HG02763 (cell line): ENCODE results near the gene GRM2.

ENCODE experiments used
- ATAC-seq: cut with Tn5 transposase; IDR thresholded peaks from one replicate; pipeline ENCODE4 v1.9.1; 2021; ENCODE audit warnings: mild to moderate bottlenecking, moderate library complexity; ENCODE audit not compliant: unreplicated experiment

GRM2 gene

DNA sequence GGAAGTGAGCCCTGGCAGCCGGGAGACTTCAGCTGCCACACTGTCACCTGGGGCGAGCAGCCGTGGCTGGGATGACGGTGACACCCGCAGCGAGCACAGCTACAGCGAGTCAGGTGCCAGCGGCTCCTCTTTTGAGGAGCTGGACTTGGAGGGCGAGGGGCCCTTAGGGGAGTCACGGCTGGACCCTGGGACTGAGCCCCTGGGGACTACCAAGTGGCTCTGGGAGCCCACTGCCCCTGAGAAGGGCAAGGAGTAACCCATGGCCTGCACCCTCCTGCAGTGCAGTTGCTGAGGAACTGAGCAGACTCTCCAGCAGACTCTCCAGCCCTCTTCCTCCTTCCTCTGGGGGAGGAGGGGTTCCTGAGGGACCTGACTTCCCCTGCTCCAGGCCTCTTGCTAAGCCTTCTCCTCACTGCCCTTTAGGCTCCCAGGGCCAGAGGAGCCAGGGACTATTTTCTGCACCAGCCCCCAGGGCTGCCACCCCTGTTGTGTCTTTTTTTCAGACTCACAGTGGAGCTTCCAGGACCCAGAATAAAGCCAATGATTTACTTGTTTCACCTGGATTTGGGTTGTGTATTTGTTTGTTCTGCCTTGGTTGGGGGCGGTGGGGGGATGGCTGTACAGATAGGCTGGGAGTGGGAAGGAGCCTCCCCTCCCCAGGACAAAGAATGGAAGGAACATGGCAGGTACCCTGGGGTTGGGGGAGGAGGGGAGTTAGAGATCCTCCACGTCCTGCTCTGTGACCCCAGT lies 2.9 kb upstream of the GRM2 start:
- ATAC-seq: no peak

DNA sequence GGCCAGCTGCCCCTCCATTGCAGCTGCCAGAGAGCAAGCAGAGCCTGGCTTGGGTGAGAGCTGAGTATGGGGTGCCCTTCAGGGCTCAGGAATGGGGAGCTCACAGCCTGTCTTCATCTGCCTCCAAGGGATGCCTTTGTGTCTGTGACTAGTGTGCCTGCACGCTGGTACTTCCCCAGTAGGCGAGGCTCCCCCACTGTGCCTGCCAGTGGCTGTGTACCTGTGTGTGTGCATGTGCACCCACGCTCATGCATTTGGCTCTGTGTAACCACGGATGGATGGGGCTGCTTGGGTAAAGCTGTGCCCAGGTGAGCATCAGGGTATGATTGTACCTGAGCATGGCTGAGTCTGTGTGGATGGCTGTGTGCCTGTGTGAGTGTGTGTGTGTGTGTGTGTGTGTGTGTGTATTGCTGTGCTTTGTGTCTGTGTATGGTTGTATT lies 2.3 kb upstream of the GRM2 start:
- no peak for ATAC-seq

DNA sequence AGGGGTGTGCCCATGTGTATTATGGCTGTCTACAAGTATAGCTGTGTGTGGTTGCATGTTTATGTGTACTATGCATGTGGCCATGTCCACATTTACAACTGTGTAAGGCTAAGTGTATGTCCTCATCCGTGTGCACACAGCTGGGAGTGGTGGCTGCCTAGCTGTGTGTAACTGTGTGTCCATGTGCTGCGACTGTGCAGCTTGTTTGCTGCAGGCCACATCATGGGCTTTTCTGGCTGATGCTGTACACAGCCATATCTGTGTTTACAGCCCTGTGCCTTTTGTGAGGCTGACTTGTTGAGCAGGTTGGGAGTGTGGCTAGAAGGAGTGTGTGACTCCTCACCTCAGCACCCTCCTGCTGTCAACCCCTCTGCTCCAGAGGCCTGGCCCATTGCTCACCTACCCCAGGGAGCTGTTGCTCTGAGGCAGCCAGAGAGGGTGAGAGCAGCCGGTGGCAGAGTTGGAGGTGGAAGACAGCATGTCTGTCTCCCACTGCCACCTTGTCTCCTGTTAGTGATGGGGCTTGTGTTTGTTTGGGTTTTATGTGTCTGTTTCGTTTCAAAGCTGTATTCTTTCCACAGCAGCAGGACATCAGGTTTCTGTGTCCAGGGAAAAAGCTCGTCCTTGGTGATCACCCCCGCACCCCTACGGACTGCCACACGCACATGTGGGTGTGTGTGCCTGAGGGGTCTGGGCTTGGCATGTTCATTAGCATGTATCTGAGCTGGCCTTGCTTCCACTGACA lies 1.4 kb upstream of the GRM2 start:
- no peak for ATAC-seq

DNA sequence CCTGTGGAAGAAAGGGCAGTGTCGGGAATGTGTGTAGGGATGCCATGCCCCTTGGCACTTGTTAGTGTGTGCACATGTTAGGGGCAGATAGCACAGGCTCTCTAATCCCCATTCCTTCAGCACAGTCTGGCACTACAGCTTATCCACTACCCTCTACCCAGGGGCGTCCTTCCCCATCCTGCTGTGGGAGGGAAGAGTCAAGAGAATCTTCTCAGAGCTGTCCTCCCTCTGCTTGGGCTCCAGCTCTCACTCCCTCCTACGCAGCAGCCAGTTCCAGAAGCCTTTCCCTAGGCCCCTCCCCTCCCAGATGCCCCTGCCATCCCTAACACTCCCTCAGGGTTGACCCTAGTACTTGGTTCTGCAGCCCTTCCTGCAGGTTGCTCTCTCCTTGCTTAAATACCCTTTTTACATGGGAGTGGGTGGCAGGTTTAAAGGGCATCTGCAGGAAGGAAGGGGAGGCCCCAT lies 815 bp upstream of the GRM2 start:
- no peak for ATAC-seq

DNA sequence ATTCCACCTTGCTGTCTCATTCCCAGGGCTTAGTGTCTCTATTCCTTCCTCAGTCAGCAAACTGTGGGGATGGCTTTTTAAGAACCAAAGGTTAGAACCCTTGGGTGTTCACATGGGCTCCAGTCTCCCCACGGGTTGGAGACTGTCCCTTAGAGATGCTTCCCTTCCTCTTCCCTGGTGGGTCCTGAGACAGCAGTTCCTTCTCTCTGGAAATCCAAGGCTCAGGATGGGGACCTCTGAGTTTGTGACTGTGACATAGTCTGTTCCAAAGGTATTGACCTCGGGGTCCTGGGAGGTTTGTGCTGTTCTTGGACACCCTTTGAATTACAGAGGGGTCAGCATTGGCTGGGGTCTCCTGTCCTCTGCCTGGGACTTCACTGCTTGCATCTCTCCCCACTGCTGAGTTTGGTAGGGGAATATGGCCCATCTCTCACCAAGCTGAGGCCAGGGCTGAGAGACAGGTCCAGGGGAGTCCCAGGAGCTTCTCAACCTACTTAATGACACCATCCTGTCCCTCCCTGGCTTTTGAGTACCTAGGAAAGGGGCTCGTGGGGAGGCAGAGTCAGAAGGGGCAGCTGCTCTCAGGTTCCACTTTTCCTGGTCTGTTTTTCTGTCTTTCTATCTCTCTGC lies 1.5 kb downstream of the GRM2 start:
- ATAC-seq: no peak

DNA sequence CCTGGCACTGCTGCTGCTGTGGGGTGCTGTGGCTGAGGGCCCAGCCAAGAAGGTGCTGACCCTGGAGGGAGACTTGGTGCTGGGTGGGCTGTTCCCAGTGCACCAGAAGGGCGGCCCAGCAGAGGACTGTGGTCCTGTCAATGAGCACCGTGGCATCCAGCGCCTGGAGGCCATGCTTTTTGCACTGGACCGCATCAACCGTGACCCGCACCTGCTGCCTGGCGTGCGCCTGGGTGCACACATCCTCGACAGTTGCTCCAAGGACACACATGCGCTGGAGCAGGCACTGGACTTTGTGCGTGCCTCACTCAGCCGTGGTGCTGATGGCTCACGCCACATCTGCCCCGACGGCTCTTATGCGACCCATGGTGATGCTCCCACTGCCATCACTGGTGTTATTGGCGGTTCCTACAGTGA lies 2.1 kb downstream of the GRM2 start:
- no peak for ATAC-seq

DNA sequence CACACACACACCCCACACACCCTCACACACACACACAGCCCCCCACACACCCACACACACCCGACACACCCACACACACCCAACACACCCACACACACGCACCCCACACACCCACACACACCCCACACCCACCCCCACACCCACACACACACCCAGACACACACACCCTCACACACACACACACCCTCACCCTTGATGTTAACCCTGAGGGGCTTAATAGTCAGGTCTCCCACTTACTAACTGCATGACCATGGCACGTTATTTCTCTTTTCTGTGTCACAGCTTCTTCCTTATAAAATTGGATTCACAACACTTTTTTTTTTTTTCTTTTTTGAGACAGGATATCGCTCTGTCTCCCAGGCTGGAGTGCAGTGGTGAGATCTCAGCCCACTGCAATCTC lies 2.8 kb downstream of the GRM2 start:
- ATAC-seq: no peak

DNA sequence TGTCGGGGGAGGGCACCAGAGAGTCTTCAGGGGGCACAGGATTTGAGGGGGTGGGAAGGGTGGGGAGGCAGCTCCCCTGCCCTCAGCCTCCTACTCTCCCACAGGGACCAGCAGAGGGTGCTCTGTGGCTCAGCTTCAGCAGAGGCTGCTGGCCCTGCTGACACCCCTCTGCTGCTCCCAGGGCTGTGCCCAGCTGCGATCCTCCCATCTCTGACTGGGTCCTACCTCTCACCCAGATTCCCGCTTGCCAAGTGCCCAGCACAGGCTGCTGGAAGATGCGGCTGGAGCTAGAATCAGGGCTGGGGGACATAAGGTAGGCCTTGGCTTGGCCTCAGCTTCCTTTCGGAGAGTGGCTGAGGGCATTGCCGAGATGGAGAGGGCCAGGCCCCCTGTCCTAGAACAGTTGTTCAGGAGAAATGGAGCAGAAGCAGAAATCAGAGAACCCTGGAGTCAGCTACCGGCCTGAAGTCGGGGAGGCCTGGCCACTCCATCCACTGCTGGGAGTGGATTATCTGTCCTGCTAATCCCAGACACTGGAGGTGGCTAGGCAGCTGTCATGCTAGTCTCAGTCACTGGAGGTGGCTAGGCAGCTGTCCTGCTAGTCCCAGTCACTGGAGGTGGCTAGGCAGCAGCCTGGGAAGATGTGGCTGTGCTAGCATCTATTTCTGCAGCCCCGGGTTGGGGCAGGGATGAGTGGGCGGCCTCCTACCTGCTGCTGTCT lies 3.9 kb downstream of the GRM2 start:
- ATAC-seq: no peak

DNA sequence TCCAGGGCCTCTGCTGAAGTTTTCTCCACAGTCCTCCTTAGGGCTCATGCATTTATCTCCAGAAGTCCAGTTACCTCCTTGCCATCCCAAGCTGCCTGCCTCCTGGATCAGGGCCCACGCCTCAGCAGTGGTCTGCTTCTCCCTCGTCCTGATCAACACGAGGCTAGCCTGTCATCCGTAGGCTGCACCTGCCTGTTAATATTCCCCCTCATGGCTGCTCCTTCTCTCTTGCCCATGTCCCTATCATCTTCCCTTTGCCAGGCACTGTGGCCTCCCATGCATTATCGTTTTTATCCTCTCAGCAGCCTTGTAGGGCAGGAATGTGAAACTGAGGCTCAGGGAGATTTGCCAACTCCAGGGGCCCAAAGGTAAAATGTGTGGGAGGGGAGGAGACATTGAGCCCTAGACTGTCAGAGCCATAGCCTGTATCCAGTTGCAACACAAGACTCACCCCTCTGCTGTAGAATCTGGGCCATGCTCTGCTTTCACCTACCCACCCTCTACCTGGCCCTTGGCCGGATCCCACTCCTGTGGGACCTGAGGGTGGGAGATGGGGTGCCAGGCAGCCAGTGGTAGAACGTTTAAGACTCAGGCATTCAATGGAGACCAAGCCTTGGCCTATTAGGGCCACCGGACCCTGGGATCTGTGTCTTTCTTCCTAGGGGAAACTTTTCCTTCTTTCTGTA lies 4.6 kb downstream of the GRM2 start:
- ATAC-seq: no peak

DNA sequence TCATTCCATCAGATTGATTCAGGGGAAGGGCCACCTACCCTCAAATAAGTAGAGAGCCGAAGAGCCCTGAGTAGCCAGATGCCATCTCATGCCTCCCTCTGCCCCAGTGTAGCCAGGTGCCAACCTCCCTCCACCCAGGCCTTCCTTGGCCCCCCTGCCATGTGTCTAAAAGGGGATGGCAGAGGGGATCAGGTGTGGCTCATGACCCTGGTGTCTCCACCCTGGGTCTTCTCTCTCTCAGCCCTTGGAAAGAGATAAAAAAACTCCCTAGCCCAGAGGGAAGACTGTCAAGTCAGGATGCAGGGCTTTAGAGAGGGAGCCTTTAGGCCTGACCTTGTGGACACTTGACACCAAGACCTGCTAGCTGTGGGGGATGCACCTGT lies 5.2 kb downstream of the GRM2 start:
- ATAC-seq: no peak

DNA sequence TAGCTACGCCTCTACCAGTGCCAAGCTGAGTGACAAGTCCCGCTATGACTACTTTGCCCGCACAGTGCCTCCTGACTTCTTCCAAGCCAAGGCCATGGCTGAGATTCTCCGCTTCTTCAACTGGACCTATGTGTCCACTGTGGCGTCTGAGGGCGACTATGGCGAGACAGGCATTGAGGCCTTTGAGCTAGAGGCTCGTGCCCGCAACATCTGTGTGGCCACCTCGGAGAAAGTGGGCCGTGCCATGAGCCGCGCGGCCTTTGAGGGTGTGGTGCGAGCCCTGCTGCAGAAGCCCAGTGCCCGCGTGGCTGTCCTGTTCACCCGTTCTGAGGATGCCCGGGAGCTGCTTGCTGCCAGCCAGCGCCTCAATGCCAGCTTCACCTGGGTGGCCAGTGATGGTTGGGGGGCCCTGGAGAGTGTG lies 5.7 kb downstream of the GRM2 start:
- no peak for ATAC-seq

DNA sequence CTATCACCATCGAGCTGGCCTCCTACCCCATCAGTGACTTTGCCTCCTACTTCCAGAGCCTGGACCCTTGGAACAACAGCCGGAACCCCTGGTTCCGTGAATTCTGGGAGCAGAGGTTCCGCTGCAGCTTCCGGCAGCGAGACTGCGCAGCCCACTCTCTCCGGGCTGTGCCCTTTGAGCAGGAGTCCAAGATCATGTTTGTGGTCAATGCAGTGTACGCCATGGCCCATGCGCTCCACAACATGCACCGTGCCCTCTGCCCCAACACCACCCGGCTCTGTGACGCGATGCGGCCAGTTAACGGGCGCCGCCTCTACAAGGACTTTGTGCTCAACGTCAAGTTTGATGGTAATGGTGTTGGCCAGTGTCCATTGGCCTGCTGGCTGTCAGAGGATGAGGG lies 6.1 kb downstream of the GRM2 start:
- no peak for ATAC-seq

DNA sequence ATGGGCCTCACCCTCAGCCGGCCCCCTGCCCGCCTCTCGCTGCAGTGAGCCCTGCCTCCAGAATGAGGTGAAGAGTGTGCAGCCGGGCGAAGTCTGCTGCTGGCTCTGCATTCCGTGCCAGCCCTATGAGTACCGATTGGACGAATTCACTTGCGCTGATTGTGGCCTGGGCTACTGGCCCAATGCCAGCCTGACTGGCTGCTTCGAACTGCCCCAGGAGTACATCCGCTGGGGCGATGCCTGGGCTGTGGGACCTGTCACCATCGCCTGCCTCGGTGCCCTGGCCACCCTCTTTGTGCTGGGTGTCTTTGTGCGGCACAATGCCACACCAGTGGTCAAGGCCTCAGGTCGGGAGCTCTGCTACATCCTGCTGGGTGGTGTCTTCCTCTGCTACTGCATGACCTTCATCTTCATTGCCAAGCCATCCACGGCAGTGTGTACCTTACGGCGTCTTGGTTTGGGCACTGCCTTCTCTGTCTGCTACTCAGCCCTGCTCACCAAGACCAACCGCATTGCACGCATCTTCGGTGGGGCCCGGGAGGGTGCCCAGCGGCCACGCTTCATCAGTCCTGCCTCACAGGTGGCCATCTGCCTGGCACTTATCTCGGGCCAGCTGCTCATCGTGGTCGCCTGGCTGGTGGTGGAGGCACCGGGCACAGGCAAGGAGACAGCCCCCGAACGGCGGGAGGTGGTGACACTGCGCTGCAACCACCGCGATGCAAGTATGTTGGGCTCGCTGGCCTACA lies 8.5 kb downstream of the GRM2 start:
- no peak for ATAC-seq

DNA sequence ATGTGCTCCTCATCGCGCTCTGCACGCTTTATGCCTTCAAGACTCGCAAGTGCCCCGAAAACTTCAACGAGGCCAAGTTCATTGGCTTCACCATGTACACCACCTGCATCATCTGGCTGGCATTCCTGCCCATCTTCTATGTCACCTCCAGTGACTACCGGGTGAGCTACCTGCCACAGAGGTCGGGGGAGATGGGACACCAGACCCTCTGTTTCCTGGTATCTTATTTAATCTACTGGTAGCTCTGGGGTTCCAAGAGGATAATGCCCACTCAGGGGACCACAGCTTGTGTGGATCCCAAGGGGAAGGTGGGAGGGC lies 9.1 kb downstream of the GRM2 start:
- no peak for ATAC-seq

DNA sequence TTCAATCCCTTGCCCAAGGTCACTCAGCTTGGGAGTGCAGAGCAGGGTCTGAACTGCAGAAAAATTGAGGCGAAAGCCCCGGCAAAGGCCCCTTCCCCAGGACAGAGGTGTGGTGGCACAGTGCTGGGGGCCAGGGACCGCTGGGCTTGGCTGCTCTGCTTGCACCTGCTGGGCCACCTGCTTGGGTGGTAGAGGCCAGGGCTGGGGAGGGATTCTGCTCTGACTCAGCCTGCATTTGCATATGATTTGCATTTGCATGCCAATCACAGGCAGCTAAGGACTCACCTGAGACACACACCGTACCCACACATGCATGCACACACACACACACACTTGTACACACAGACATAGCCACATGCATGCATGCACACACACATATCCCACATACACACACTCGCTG lies 9.9 kb downstream of the GRM2 start:
- no peak for ATAC-seq

DNA sequence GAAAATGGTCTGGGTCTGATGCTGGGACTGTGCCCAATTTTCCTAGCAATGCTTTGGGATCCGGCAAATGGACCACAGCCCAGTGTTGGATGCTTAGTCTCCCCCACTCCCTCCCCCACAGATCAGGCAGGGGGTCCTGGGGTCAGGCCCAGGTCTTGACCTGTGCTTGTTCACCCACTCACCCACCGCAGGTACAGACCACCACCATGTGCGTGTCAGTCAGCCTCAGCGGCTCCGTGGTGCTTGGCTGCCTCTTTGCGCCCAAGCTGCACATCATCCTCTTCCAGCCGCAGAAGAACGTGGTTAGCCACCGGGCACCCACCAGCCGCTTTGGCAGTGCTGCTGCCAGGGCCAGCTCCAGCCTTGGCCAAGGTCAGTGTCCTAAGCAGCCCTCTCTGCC lies 10.6 kb downstream of the GRM2 start:
- ATAC-seq: no peak

DNA sequence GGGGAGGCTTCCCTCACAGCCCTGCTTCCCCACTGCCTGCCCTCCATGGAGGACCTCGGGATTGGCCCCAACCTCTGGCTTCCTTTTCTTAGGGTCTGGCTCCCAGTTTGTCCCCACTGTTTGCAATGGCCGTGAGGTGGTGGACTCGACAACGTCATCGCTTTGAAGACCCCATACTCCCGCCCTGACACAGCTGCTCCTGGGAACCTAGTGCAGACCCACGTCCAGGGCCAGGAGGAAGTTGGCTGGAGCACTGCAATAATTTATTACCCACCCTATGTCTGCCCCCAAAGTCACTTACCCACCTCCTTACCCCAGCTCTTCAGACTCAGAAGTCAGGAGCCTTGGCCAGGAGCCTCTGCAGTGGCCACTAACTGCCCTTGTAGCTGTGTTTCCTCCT lies 11.1 kb downstream of the GRM2 start:
- no peak for ATAC-seq

DNA sequence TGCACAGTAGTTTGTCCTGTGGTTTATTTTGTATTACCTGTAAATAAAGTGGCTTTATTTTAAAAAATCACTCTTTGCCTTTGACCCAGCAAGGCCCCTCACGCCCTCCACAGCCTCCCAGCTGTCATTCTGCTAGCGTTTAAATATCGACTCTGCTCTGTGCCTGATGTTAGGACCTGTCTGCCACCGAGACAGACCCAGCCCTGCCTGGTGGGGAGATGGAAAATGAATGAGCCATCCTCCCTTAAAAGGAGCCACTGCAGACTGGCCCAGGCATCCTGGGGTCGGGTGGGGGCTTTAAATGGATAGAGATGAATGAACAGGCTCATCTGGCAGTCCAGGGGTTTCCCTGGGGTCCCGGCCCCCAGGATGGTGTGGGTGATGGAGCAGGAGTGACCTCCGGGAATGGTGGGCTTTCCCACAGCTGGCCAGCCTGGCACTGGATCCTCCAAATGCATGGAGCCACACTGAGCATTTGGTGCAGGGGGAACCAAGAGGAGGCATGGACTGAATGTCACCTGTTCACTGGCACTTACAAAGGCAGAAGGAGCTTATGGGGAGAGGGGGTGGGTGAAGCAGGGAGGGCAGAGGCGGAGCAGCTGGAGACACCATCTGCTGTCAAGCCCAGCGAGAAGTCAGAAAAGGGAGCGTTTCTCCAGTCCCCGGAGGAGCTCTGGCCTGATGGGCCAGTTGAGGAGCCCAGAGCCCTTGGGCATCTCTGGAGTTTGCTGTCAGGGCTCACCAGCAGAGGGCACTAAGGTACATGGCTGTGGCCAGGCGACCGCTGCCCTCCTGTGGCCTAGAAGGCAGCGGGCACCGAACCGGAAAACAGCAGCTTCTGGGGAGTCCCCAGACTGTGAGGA lies 11.9 kb downstream of the GRM2 start:
- ATAC-seq: no peak

DNA sequence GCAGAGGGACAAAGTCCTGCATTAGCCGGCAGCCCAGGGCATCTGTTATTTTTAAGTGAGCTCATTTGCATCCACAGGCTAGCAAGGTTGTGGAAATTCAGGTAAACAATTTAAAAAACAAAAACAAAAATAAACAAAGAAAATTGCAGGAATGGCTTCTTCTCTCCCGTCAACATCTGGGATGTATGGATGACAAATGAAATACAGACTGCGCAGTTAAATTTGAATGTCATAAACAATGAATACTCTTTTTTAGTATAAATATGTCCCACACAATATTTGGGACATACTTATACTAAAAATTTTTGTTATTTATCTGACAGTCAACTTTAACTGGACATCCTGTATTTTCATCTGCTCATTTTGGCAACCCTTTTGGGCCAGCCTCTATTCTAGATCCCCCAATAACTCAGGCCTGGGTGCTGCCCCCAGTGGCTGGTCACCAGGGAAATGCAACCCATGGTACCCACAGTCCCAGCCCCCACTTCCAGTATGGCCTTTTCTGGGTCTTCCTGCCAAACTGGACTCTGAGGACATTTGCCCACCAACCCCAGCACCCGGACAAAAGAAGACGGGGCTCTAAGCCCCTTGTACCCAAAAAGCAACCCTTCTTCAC lies 12.7 kb downstream of the GRM2 start:
- ATAC-seq: no peak
